ENCODE measurements around the gene KCTD15. TPM values are rescaled to one million over a fixed set of nuclear protein-coding genes. Genes with fewer than 3 reads are reported as not detected.
A peak's percentile ranks its signal among the peaks of the same experiment; 100 is the strongest.
"Not testable (repeated sequence)": the region's sequence is repeated elsewhere in the genome, so short reads cannot be mapped to it uniquely, and the experiment has no call there.

KCTD15 gene
- total RNA-seq, 1 experiment from 2014 or later: 45.7 TPM

- no peak for DNase-seq (ENCODE audit: low spot score)
Observed at GRCh38 chr19:33814181-33815165, 17.8 kb downstream of the KCTD15 start.

- DNase-seq (ENCODE audit: low spot score): peak; percentile 44
Observed at GRCh38 chr19:33815380-33816340, 19.0 kb downstream of the KCTD15 start.

DNA sequence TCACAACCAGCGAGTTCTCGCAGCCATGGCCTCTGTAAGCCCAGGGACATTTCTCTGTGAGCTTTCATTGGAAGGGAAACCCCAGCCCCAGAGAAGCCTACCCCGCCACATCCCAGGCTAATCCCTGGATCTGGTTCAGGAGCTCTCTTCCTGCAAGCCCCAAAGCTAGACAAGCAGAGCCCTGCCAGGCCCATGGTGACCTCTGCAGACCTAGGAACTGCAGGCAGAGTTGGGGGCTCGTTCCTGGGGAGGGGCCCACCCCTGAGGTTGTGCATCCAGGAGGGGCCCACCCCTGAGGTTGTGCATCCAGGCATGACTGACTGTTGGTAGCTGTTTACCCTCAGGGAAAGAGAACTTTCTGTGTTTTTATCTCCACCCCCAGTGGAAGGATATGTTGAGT is 21.7 kb downstream of the KCTD15 start:
- DNase-seq (ENCODE audit: low spot score): no peak

DNA sequence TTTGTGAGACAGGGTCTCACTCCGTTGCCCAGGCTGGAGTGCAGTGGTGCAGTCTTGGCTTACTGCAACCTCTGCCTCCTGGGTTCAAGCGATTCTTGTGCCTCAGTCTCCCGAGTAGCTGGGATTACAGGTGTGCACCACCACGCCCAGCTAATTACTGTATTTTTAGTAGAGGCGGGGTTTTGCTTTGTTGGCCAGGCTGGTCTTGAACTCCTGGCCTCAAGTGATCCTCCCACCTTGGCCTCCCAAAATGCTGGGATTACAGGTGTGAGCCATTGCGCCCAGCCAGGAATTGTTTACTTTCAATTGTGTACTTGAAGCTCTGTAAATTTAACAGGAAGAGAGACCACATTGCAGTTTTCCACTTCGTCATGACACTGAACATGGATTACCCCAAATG is 22.4 kb downstream of the KCTD15 start:
- DNase-seq (ENCODE audit: low spot score): not testable (repeated sequence)

DNA sequence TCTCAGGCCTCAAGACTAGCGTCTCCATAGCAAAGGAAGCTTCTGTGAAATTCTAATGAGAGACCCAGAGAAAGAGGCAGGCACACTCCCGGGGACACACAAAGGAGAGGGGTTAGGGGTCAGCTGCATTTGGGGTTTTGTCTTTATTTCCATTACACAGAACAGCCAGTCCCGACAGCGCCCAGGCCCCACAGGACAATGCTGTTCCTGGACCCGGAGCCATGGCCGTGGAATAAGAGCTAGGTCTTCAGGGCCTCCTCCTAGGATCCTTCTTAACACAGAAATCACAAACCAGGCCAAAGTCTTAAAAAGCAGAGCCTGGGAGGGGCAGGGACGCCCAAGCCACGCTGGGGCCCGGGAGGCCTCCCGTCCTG is 22.8 kb downstream of the KCTD15 start:
- DNase-seq (ENCODE audit: low spot score): no peak

- peak; percentile 96 for DNase-seq (ENCODE audit: low spot score)
Observed at GRCh38 chr19:33819880-33820781, 23.5 kb downstream of the KCTD15 start.

- no peak for DNase-seq (ENCODE audit: low spot score)
Observed at GRCh38 chr19:33821871-33822270, 25.2 kb downstream of the KCTD15 start.

DNA sequence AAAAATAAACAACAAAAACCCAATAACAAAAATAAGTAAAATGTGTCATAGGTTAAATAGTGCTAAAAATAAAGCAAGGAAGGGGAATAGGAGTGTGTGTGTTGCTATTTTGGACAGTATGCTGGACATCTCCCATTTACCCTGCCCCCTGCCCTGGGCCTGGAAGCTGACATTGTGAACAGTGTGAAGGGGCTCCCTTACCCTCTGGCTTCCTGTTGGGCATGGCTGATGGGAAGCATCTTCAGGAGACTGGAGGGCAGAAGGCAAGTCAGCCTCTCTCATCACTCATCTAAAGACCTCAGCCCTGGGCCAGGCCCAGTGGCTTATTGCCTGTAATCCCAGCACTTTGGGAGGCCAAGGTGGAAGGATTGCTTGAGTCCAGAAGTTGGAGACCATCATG is 26.7 kb downstream of the KCTD15 start:
- no peak for DNase-seq (ENCODE audit: low spot score)

- DNase-seq (ENCODE audit: low spot score): no peak
Observed at GRCh38 chr19:33825556-33825955, 28.9 kb downstream of the KCTD15 start.

GRCh38 chr19:33826521-33826920 is 29.9 kb downstream of the KCTD15 start:
- no peak for DNase-seq (ENCODE audit: low spot score)

GRCh38 chr19:33828266-33829075 is 31.8 kb downstream of the KCTD15 start:
- no peak for DNase-seq (ENCODE audit: low spot score)

DNA sequence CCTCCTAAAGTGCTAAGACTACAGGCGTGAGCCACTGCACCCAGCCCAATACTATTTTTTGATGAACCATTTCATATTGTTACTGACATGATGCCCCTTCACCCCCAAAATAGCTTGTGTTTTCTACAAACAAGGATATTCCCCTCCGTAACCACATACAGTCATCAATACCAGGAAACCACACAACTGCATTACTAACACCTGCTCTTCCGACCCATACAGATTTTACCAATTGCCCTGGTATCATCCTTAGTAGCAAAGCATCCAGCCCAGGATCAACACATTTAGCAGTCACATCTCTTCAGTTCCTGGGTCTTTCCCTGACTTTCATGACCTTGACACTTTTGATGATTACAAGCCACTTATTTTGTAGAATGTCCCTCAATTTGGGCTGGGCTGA is 33.6 kb downstream of the KCTD15 start:
- DNase-seq (ENCODE audit: low spot score): no peak

DNA sequence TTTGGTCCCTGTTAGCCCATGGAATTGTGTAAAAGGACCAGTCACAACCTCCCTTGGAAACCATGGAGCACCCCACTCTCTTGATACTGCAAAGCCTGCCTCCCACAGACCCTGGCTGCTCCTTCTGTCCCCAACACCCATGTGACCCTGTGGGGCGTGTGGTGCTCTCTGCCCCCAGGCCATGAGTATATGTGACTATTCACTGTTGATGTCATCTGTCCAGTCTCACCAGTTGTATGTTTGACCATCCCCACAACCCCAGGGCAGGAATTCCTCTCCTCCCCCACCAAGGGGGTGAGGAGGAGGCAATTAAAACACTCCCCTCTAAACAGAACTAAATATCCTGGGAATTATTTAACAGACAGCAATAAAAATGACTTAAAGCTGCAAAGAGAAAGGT is 35.2 kb downstream of the KCTD15 start:
- DNase-seq (ENCODE audit: low spot score): no peak

- DNase-seq (ENCODE audit: low spot score): no peak
Observed at GRCh38 chr19:33832633-33833032, 36.0 kb downstream of the KCTD15 start.

DNA sequence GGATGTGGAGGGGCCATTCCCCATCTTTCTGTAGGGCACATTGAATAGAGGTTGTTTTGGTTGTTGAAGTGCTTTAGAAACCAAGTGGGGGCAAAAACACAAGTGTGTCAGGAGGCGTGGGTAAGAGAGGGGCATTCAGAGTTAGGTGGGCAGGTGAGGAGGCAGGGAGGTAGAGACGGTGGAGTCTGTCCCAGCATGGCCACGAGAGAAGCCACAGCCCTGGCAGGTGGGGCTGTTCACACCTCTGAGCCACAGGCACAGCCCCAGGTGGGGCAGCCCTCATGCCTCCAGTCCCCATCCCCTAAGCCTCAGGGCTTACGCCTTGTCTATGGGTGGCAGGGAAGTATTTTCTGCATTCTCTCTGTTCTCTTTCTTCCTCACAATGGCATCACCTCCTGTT is 43.7 kb downstream of the KCTD15 start:
- DNase-seq (ENCODE audit: low spot score): no peak

- no peak for DNase-seq (ENCODE audit: low spot score)
Observed at GRCh38 chr19:33840783-33841182, 44.1 kb downstream of the KCTD15 start.

- no peak for DNase-seq (ENCODE audit: low spot score)
Observed at GRCh38 chr19:33841685-33842084, 45.0 kb downstream of the KCTD15 start.

DNA sequence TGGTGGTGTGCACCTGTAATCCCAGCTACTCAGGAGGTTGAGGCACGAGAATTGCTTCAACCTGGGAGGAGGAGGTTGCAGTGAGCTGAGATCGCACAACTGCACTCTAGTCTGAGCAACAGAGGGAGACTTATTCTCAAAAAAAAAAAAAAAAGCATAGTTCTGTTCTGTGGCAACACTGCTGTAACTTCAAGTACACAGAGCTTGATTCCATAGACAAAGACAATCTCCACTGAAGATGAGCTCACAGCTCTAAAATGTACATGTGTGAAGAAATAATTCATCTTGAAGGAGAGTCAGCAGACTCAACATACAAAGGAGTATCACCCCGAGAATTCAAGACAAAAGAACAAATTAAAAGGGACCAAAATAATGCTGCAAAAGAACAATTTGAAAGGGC is 47.8 kb downstream of the KCTD15 start:
- DNase-seq (ENCODE audit: low spot score): no peak

- DNase-seq (ENCODE audit: low spot score): no peak
Observed at GRCh38 chr19:33845498-33845897, 48.8 kb downstream of the KCTD15 start.

DNA sequence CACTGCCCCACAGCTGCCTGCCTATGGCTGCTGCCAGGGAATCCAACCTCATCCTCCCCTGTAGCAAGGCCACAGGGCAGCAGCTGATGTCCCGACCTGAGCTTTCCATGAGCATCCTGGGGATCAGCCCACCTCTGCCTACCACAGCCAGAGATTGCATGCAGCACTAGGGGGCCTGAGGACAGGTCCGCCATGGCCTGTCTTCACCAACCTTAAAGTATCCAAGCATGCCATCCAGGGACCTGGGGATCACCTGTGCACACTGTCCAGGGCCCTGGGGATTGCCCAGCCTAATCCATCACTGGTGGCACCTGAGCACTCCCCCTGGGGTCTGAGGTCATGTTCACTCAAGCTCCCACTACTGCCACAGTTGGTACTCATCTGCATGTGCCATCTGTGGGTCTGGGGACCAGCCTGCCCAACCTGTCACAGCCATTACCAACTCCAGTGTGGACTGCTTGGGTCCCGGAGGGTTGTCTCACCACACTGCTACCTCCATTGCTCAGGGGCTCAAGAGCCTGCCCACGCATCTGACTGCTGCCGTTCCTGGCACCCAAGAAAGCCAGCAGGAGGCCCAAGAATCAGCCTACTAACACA is 53.0 kb downstream of the KCTD15 start:
- DNase-seq (ENCODE audit: low spot score): no peak
